Stimulated activated CD4-positive, alpha-beta T cell treated with anti-CD3 and anti-CD28 coated beads, TNF-alpha, amount 100 ng/mL, for 48 hours (primary cell): ENCODE data around the gene DLK1.

Source experiments
- DNase-seq, 3 donors: peaks; one replicate each; pipeline ENCODE4 v3.0.0-alpha.2; 2020; ENCODE audit warnings: low read depth in 3 of 3

Gene DLK1

DNA sequence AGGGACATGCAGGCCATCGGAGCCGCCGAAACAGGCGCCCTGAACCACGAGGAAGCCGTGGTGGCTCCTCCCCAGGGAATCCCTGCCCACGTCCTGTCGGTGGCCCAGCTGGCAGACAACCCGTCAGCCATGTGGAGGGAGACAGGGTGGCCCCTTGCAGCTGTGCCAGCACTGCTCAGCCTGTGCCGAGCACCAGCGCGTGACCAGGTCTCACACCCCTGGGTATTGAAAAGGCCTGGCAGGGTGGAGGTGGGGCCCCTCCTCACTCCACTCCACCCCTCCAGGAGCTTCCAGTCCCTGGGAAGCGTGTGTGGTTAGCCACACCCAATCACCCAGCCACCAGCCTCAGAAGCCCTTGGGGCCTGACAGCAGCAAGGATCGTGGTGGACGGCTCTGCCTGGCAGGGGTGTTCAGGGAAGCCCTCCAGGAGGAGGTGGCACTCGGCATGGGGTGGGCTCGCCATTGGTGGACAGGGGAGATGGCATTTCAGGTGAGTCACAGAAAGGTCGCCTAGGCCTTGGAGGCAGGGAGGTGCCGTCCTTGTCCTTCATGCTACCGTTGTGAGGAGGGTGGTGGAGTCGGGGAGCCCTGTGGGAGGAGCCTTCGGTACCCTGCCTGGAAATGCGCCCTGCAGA lies 12.3 kb upstream of the DLK1 start:
- DNase-seq = no peak

- no peak for DNase-seq
Observed at GRCh38 chr14:100715332-100715731, 11.4 kb upstream of the DLK1 start.

GRCh38 chr14:100715803-100716202 lies 10.9 kb upstream of the DLK1 start:
- DNase-seq = no peak

DNA sequence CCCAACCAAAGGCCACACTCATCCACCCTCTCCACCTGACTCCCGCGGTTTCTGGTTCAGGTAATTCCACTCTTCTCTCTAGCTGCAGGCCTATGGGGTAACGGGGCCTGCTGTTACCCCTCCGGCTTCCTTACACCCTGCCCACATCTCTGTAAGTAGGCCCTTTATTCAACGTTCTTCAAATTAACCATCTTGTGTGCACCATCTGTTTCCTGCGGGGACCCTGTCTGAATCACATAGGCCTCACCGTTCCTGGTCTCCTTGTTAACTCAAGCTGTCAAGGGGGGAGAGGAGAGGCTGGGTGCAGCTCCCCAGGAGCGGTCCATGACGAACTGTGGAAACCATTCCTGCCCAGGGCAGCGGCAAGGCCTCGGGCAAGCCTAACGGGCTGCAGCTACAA lies 9.3 kb upstream of the DLK1 start:
- no peak for DNase-seq

DNA sequence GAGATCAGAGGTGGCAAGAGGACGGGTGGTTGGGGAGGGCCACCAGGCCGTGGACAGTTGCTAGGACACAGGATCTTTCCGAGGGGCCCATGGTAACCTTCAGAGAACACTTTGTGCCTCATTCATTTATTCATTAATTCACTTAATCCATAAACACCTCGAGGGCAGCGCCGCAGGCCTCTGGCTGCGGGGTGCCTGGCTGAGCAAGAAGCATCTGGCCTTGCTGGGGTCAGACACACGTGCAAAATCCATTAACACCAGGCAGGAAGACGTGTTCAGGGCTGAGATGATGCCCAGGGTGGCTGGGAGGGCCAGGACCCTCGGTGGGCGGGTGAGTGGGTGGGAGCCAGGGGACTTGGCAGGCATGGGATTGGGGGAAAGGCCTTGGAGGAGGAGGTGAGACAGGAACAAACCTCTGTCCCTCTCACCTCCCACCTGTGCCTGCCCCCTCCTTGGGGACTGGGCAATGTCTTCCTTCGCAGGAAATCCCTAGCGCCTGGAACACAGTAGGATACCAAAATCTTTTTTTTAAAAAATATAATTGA lies 6.6 kb upstream of the DLK1 start:
- DNase-seq = no peak

- DNase-seq = no peak
Observed at GRCh38 chr14:100721568-100721967, 5.1 kb upstream of the DLK1 start.

DNA sequence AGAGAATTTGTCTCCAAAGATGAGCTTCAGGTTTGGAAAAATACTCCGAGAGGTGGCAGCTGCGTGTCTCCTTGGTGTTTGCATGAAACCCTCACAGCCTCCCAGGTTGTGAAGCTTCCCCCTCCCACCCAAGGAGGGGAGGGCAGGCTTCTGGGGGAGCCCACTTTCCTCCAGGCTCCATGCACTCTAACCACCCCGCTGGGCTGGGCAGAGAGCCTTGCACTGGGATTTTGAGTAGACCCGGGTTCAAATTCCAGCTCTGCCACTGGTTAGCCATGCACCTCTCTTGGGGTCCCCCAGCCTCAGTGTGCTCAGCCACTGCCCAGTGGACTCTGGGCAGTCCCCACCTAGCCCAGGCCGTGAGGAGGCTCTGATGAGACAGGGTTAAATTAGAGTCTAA lies 4.3 kb upstream of the DLK1 start:
- DNase-seq = no peak

DNA sequence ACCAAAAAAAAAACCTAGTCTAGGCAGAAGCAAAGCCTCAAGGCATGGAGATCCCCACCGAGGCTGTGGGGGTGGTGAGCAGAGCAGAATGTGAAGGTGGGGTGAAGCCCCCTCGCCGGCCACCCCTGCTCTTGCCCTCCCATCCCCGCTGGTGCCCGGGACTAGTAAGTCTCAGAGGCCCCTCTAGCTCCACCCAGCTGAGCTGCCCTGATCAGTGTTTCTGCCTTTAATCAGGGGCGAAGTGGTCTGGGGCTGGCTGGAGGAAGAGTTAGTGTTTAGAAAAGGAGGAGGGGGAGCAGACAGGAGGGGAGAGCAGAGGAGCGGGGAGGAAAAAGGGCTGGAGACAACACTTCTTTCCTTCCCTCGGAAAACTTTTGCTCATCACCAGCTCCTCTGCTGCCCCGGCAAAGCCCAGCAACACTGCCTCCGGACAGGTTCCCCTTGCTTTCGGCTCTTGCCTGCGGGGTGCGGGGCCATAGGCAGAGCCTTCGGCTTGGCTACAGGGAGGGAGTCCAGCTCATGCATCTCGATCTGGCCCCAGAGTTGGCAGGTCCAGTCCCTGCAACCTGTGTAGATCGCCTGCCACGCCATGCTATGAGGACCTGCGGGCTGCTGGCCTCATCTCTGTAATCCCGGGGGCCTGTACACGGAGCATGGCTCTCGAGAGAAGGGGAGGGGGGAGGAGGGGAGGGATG lies 3.4 kb upstream of the DLK1 start:
- DNase-seq = no peak

- no peak for DNase-seq
Observed at GRCh38 chr14:100723830-100724437, 2.8 kb upstream of the DLK1 start.

- DNase-seq = no peak
Observed at GRCh38 chr14:100724536-100724935, 2.2 kb upstream of the DLK1 start.

DNA sequence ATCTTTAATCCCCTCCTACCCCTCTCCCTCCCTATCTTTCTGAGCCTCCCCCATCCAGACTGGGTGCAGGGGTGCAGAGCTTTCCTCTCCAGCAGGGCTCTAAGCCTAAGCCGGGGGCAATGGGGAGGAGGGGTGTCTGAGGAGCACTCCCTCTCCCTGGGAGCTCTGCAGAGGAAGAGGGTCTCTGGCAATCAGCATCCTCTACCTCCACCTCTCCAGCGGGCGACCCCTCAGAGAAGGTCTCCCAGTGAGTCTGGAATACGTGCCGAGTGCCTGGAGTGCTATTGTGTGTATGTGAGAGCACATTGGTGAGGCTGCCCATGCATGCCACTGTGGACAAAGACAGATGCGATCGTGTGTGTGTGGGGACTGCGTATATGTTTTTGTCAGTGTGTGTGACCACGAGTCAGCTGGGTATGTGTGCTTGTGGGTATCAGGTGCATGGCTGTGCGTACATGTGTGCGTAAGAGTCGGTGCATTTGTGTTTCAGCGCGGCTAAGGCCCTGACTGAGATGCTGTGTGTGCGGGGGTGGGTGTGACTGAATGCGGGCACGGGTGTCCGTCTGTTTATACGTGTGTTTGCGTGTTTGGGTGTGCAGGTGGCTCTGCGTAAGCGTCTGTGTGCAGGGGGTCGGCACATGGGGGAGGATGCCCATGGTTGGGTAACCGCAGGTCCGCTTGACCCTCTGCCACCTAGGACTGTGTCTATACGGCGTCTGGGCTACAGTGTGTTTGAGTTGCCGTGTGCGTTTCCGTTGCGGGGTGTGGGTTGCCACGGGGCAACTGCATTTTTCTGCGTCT lies 905 bp upstream of the DLK1 start:
- no peak for DNase-seq

GRCh38 chr14:100727086-100727872 lies 587 bp downstream of the DLK1 start:
- no peak for DNase-seq

GRCh38 chr14:100727873-100728240 lies 1.2 kb downstream of the DLK1 start:
- DNase-seq = no peak

GRCh38 chr14:100728962-100729361 lies 2.3 kb downstream of the DLK1 start:
- DNase-seq = no peak

DNA sequence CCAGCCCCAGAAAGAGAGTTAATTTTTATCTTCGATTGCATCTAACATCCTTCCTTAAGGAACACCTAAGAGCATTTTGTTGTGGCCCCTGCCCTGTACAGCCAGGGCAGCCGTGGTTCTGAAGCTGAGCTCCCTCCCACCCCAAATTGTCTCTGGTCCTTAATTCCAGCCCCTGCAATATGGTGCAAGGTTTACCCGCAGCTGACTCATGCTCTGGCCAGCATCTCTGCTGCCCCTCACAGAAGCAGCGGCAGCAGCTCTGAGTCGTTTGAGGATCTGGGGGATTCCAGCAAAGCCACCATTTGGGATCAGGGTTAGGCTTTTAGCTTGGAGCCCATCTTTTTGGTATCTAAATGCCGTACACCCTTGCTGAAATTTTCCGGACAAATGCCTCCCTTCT lies 3.3 kb downstream of the DLK1 start:
- no peak for DNase-seq

- no peak for DNase-seq
Observed at GRCh38 chr14:100730581-100730980, 3.9 kb downstream of the DLK1 start.

GRCh38 chr14:100731011-100731670 lies 4.4 kb downstream of the DLK1 start:
- no peak for DNase-seq

GRCh38 chr14:100731846-100732765 lies 5.4 kb downstream of the DLK1 start:
- no peak for DNase-seq

GRCh38 chr14:100732766-100733100 lies 6.0 kb downstream of the DLK1 start:
- no peak for DNase-seq
